GM21423 (cell line): ENCODE measurements around the gene DCK.
"Not testable (repeated sequence)": the region's sequence is repeated elsewhere in the genome, so short reads cannot be mapped to it uniquely, and the experiment has no call there.

Experiments
- ATAC-seq: cut with Tn5 transposase; IDR thresholded peaks from one replicate; pipeline ENCODE4 v1.9.1; 2021; ENCODE audit warnings: mild to moderate bottlenecking, moderate library complexity; ENCODE audit not compliant: unreplicated experiment

The DCK gene

DNA sequence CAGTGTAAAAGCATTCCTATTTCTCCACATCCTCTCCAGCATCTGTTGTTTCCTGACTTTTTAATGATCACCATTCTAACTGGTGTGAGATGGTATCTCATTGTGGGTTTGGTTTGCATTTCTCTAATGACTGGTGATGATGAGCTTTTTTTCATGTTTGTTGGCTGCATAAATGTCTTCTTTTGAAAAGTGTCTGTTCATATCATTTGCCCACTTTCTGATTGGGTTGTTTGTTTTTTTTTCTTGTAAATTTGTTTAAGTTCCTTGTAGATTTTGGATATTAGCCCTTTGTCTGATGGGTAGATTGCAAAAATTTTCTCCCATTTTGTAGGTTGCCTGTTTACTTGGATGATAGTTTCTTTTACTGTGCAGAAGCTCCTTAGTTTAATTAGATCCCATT lies 6.2 kb downstream of the DCK start:
- not testable (repeated sequence) for ATAC-seq

DNA sequence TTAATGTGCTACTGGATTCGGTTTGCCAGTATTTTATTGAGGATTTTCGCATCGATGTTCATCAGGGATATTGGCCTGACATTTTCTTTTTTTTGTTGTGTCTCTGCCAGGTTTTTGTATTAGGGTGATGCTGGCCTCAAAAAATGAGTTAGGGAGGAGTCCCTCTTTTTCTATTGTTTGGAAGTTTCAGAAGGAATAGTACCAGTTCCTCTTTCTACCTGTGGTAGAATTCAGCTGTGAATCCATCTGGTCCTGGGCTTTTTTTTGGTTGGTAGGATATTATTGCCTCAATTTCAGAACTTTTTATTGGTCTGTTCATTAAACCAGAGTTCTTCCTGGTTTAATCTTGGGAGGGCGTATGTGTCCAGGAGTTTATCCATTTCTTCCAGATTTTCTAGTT lies 7.9 kb downstream of the DCK start:
- not testable (repeated sequence) for ATAC-seq

DNA sequence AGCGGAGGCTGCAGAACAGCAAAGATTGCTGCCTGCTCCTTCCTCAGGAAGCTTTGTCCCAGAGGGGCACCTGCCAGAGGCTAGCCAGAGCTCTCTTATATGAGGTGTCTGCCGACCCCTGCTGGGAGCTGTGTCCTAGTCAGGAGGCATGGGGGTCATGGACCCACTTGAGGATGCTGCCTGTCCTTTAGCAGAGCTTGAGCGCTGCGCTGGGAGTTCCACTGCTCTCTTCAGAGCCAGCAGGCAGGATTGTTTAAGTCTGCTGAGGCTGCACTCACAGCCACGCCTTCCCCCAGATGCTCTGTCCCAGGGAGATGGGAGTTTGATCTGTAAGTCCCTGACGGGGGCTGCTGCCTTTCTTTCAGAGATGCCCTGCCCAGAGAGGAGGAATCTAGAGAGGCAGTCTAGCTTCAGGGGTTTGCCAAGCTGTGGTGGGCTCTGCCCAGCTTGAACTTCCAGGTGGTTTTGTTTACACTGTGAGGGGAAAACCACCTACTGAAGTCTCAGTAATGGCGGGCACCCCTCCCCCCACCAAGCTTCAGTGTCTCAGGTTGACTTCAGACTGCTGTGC lies 10.9 kb downstream of the DCK start:
- peak; percentile 32 for ATAC-seq

DNA sequence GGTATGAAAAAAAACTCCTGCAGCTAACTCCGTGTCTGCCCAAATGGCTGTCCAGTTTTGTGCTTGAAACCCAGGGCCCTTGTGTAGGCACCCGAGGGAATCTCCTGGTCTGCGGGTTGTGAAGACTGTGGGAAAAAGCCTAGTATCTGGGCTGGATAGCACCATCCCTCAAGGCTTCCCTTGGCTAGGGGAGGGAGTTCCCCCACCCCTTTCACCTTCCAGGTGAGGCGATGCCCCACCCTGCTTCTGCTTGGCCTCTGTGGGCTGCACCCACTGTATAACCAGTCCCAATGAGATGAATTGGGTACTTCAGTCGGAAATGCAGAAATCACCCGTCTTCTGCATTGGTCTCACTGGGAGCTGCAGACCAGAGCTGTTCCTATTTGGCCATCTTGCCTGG lies 11.6 kb downstream of the DCK start:
- not testable (repeated sequence) for ATAC-seq

DNA sequence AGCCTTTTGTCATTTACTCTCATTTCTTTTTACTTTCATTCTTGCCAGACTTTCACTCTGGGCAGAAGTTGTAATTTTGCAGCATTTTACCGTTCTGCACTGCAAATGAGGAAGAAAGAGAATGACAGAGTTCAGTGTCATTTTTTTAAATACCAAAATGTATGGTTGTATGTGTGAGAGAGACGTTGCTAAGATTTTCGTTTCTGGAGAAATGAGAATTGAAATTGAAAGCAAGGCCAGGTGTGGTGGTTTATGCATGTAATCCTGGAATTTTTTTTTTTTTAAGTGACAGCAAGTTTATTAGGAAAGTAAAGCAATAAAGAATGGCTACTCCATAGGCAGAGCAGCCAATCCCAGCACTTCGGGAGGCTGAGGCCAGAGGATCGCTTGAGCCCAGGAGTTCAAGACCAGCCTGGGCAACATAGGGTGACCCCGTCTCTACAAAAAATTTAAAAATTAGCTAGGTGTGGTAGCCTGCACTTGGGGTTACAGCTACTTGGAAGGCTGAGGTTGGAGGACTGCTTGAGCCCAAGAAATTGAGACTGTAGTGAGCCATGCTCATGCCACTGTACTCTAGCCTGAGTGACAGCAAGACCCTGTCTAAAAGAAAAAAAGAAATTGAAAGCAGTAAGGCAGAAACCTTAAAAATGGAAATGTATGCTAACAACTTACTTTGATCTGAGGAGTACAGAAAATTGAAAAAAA lies 12.9 kb downstream of the DCK start:
- ATAC-seq = peak; percentile 78

DNA sequence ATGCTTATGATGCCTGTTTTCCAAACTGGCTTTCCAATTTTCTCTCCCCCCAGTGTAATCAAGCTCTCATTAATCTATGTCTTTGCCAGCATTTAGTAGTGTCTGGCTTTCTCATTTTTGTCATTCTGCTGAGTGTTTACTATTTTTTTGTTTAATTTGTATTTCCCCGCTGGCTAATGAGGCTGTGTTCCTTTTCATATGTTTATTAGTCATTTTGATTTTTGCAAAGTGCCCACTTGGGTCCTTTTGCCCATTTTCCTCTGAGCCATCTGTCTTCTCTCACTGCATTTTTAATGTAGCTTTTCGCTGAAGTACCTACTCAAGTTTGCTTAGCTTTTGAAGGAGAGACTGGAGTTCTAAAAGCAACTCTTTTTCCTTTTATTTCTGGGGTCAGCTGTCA lies 14.7 kb downstream of the DCK start:
- no peak for ATAC-seq

DNA sequence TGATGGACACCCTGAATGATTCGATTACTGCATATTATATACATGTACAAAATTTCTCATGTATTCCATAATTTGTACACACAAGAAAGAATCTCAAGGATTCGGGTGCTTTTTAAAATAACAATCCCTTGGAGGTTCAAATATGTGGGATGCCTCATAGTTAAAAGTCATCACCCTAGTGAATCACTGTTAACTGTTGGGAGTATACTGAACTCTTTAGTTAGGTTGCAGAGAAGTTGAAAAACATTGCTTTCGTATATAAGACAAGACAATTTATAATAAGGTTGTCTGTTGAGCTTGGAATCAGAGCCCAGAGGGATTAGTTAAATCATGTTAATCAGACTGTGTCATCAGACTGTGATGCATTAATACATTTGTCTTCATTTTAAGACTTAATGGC lies 15.6 kb downstream of the DCK start:
- no peak for ATAC-seq

DNA sequence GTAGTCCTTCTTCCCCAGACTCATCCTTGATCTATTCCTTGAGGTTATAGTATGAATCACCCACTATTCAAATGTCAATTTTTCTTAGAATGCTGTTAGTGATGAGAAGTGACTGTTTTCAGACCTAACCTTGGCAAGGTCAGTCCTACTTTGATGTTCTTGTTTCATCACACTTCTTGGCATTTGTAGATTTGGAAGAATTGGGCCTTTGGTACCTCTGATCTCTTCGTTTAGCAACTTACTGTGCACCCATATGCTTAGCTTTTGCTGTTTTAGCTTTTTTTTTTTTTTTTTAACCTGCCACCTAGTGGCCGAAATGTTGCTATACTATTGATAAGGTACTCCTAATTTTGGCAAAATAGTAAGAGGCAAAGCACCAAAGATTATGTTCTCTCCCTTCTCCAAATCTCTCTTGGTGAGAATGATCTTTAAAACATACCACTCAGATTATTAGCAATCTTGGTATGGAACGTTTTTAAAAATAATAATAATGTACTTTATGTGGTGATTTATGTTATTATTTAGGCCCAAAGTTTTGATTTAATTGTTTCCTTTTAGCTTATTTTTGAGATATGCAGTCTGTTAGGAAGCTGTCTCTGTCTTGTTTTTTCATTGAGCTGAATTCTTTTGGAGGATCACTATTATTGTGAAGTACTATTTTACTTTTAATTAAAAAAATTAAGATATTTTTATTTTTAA lies 16.6 kb downstream of the DCK start:
- peak; percentile 41 for ATAC-seq

DNA sequence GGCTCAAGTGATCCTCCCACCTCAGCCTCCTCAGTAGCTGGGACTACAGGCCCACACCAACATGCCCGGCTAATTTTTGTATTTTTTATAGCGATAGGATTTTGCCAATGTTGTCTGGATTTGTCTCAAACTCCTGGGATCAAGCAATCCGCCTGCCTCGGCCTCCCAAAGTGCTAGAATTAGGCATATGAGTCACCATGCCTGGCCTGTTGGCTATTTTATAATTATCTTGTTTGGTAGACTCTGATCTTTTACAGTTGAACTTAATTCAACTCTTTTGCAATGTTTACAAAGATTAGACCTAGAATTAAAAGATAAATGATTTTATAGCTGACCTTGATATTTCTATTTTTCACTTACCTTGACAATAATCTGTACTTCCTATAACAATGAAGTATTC lies 18.0 kb downstream of the DCK start:
- no peak for ATAC-seq

DNA sequence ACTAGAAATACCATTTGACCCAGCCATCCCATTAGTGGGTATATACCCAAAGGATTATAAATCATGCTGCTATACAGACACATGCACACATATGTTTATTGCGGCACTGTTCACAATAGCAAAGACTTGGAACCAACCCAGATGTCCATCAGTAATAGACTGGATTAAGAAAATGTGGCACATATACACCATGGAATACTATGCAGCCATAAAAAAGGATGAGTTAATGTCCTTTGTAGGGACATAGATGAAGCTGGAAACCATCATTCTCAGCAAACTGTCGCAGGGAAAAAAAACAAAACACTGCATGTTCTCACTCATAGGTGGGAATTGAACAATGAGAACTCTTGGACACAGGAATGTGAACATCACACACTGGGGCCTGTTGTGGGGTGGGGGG lies 23.9 kb downstream of the DCK start:
- not testable (repeated sequence) for ATAC-seq

DNA sequence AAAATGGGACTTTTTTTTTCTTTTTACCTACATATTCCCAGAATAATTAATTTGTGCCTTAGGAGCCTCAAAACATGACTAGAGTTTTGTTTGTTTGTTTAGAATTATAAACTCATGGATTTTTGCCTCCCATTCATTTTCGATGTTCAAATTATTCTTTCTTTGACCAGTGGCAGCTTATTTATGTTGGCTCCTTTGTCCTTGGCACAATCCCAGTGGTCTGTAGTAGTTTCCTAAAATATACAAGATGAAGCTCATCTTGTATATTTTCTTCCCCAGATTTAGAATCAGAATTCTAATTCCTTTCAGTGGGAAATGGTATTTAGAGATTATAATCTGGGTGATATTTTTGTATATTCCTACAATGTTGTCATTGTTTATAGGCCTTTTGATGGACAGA lies 27.2 kb downstream of the DCK start:
- ATAC-seq = no peak

DNA sequence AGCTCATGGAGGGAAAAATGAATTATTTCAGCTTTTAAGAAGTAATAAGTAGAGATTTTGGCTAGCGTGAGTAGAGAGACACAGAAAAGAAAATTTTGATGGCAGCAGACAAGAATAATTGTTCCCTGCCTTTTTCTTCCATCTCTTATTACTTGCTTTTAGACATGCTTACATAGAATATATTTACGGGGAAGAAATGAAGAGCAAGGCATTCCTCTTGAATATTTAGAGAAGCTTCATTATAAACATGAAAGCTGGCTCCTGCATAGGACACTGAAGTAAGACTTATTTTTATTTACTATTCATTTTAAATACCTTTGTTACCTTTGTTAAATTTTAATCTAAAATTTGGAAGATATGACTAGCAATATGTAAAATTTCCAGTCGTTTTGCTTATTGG lies 32.2 kb downstream of the DCK start:
- no peak for ATAC-seq

DNA sequence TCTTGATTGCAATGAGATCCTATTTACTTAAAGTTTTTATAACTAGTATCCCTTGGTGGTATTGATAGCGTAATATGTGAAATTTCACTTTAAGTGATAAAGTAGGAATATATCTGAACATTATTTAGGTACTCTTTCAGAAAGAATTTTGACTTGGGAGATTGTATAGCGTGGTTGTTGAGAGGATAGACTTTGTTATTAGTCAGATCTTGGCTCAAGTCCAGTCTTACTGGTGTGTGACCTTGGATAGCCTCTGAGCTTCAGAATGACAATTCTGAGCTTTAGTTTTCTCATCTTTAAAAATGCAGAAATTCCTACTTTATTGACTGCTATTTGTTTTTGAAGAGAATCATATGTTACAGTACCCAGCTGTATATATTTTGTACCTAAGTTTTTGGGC lies 32.6 kb downstream of the DCK start:
- ATAC-seq = no peak

DNA sequence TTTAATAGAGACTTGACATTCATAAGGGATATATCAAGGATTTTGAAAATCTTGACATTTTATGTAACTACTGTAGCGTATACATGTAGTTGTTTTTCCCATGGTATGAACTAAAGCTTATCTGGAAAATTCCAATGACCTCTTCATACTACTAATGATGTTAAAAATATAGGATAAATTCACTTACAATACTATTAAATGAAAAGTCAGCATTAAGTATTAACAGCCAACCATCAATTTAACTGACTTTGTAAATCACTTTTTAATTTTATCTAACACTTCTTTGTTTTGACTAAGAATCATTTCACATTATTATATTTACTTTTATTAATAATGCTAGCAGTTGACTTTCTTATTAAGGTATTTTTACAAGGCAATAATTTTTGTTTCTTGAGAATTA lies 34.2 kb downstream of the DCK start:
- no peak for ATAC-seq

DNA sequence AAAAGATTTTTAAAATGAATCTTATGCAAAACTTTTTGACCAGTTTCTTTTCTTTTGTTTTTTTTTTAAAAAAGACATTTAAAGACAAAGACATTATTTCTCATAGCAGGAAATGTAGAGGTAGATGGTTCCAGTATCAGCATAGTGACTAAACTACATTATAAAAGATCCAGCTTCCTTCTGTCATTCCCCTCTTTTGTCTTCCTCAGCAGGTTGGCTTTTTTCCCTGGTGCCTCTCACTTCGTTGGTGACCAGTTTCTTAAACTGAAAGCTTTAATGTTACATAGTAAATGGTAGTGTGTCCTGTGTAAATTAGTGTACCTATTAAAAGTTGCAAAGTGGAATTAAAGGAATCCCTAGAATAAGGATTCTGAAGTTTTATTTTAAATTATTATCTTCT lies 36.1 kb downstream of the DCK start:
- no peak for ATAC-seq

DNA sequence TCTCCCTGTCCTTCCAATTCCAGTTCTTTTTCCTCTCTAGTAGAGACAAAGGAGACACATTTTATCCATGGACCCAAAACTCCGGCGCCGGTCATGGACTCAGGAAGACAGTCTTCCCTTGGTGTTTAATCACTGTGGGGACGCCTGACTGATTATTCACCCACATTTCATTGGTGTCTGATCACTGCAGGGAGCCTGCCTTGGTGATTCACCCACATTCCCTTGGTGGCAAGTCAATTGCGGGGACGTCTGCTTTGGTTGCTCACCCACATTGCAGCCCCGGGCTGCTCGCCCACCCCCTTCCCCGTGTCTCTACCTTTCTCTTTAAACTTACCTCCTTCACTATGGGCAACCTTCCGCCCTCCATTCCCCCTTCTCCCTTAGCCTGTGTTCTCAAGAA lies 38.7 kb downstream of the DCK start:
- ATAC-seq = not testable (repeated sequence)

DNA sequence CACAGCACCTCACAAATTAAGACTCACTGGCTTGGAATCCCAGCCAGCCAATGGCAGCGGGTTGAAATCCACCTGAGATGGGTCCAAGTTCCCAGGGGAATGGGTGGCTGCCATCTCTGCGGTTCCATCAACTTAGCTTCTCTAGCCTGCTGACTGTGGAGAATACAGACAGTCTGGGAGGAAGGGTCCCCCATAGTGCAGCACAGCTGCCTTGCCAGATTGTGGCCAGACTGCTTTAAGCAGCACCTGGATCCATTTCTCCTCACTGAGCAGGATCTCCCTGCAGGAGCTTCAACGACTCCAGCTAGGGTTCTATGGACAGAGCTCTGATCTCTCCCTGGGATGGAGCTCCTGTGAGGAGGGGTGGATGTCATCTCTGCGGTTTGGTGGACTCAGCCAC lies 51.8 kb downstream of the DCK start:
- ATAC-seq = no peak

DNA sequence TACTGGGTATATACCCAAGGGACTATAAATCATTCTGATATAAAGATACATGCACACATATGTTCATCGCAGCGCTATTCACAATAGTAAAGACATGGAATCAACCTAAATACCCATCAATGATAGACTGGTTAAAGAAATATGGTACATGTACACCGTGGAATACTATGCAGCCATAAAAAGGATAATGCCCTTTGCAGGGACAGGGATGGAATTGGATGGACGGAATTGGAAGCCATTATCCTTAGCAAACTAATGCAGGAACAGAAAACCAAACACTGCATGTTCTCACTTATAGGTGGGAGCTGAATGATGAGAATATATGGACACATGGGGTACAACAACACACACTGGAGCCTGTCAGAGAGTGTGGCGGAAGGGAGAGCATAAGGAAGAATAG lies 55.9 kb downstream of the DCK start:
- ATAC-seq = no peak

DNA sequence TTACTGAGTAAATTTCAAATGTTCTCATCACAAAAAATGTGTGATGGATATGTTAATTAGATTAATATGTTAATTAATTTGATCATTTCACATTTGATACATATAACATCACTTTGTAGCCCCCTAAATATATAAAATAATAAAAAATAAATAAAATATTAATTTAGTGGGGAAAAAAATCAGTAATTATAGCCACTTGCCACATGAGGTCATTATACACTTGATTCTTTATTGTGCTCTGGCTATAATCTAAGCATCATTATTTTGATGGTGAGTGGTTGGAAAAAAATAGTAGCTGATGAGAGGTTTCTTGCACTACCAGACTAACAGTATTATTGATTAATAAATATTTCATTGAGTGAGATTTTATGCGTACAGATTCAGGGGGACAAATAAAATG lies 57.4 kb downstream of the DCK start:
- ATAC-seq = no peak

DNA sequence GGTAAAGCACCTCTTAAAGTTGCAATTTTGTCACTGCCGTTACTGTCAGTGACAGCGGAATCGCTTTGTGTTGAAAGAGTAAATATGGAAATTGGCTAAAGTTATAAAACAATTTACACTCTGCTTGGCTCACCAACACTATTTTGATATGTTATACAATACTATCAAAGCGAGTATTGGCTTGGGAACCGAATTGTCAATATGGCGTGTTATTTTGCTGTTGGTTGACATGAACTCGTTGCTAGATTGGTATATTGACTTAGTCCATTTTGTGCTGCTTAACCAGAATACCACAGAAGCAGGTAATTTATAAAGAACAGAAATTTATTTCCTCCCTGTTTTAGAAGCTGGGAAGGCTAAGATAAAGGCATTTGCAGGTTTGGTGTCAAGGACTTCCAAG lies 58.6 kb downstream of the DCK start:
- no peak for ATAC-seq

DNA sequence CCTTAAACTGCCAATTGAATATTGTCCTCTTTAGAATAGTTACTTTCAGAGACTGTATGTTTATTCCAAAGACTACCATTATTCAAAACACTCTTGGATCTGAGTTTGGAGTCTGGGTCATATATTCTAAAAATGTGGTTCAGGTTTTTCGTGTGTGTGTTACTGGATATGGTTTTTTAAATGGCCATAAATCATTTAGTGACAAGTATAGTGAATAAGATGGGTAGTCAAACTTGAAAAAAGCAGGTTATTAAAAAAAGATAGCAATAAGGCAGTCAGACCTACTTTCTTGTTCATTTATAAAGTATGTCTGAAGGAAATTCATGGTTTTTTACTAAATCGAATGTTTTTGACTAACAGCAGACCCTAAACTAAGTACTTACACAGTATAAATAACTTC lies 59.3 kb downstream of the DCK start:
- ATAC-seq = no peak

DNA sequence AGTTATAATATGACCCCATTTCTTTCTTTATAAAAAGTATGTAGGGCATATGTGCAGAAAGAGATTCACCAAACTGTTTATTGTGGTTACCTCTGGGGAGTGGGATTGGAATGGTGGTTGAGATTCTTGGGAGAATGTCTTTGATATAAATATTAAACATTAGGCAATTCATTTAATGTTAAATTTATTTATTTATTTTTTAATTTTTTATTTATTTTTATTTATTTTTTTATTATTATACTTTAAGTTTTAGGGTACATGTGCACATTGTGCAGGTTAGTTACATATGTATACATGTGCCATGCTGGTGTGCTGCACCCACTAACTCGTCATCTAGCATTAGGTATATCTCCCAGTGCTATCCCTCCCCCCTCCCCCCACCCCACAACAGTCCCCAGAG lies 60.2 kb downstream of the DCK start:
- not testable (repeated sequence) for ATAC-seq
